Activated naive CD4-positive, alpha-beta T cell treated with anti-CD3 and anti-CD28 coated beads, Interleukin-2, amount 50 U/mL, for 16 hours (primary cell): ENCODE data around the gene PDE6H.

Experiments used
- DNase-seq: peaks from one replicate; pipeline ENCODE4 v3.0.0-alpha.2; 2020

The PDE6H gene

DNA sequence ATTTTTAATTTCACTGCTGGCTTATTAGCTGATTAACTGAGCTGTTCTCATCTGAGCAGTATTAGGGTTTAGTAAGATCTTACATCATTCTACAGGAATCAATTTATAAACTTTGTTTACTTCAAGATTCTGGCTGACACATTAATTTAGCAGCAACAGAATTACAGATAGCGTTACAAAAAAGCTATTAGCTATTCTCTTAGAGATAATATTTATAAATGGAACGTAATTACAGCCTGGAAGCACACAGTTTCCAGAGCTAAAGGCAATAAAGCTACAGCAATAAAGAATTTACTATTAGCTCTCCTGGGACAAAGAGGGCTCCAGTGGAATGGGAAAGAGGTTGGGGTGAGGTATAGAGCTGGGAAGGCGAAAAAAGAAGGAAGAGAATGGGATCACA, 34.7 kb downstream of the PDE6H start:
- DNase-seq: no peak

DNA sequence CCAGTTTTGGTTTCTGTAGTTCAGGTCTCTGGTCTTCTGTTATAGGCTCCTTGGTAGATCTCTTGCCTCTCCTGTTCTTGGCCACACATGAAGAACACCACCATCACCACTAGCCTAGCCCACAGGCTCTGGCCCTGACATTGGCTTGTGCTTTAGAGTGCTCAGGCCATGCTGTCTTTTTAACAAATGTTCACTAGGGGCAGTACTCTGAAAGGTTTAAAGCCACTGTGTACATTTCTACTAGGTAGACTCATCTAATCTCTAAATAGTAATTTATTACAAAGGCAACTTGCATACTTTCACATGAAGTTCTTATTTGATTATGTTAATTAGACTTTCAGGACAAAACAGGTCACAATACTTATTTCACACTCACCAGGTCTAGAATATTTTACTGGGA, 38.3 kb downstream of the PDE6H start:
- no peak for DNase-seq

DNA sequence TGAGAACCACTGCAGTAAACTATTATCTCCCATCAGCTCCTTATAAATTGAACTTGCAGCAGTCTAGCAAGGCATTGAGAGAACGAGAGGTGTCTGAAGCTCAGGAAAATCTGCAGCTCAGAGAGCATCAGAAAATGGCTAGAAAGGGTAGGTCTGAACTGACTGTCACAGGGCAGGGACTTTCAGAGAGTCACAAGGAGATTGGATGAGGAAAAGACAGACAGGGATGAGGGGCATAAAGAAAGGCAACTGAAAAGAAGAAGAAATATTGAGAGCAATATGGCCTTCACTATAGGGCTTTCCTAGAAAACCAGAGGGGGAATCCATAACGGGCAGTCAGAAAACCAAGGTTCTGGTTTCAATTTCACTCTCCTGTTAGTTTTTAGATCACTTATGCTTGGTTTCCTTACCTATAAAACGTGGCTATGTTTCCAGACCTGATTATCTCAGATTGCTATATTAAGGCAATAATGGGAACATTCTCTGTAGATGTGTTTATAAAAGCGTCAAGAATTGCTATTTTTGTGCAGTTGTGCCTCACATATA, 40.9 kb downstream of the PDE6H start:
- DNase-seq: no peak

DNA sequence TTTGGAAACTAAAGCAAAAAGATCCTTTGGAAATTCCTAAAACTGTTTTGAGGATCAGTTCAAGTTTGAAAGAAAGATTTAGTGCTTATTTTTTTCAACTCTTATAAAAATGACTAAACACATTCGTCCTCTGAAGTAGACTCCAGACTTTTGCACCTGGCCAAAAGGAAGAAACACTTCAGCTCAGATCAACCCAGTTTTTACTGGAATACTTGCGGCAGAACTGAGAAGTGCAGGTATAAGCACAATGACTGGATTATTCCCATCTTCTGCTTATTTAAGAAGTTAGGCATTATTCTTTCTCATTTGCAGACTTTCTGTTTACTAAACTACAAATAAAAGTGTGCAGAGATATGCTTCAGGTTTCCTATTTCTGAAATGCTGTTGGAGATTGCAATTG, 41.9 kb downstream of the PDE6H start:
- DNase-seq: no peak

DNA sequence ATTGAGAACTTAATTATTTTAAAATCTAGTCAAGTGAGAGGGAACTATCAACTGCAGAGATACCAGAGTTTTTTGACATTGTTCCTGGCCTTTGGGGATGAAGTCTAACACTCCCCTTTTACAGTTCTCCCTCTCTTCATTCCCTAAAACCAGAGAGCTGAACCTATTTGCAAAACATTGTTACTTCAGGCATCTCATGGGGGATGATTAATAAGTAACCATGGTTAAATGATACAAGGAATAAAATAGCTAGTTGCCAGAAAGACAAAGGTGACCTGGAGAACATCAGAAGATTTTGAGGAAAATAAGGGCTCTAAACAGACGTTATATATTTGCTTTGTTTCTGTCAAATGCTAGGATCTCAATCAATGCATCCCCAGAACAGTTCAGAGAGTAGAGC, 42.3 kb downstream of the PDE6H start:
- no peak for DNase-seq

DNA sequence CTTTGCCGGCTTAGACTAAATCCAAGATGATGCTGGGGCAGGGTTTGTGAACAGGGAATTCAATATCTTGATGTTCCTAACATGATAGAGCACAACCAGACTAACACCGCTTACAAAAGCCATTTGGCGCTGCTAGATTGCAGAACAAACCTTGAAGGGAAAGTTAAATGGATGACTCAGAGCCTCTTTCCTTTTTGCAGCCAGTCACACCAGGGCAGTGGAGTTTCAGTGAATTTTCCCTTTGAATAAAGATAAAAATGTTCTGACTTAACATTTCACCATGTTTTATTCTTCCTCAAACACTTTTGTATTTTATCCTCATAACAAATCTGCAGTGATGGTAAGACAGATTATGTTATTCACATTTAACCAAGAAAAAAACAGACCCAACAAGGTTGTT, 47.3 kb downstream of the PDE6H start:
- no peak for DNase-seq
